ENCODE measurements around the gene SETMAR.

SETMAR gene

DNA sequence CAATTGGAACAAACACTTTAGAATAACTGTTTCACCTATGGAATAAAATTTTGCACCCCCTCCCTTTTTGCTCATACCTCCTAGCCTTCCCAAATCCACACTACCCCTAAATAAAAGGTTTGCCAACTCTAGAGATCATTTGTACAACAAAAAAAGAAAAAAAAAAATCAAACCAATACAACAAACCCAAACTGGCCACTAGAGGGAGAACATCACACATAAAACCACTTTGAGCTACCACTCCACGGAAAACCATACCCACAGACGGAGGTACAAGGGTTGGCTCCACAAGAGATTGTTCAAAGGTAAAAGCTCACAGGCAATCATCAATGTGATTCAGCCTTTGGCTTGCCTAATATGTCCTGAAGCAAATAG, 47.6 kb downstream of the SETMAR start:
- Histone ChIP-seq H3K4me1 (ENCODE audit: control insufficient read depth, insufficient read depth, low read length, poor library complexity, severe bottlenecking) (no peaks in the 10 kb centered on the region), H3K4me3 (ENCODE audit: insufficient read depth, low read depth, low read length, poor library complexity, severe bottlenecking) (peak overlapping the region; percentile 45), H3K27ac (ENCODE audit: insufficient read depth, low read length, poor library complexity, severe bottlenecking) (no peak overlapping the region)

DNA sequence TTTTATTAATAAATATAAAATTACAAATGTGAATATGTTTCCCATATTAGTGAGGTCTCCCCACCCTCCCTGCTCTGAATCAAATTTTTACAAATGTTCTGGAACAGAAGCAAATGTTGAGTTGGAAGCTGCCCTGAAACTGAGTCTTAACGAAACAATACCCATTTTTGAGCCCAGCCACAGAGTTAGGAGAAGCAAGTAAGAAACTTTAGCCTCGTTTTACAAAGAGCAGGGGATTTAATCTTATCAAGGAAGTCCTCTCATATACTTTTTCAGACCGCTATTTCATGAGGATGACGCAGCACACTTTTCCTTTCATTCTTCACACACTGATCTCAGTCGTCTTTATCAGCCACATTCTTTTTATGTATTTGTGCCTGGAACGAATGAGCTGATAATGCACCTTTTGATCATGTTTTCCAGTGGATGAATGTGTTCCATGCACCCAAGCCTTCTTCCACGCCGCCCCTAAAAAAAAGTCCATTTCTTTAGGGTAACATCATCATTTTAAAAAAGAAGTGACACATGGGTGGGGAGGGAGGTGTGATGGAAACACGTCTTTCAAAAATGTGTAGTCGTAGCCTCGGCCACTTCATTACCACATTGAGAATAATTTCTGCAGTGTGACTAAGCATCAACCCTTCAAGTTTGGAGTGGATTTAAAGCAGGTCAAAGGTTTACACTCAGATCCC, 48.1 kb downstream of the SETMAR start:
- no peak for DNase-seq
- peak overlapping the region; percentile 45 for H3K4me3 ChIP-seq (ENCODE audit: insufficient read depth, low read depth, low read length, poor library complexity, severe bottlenecking)

More for the DNA sequence above, 47.6 kb downstream of the SETMAR start:
- DNase-seq, result peak; percentile 1 to 37 (median 3)
- Histone ChIP-seq H3K9me3 (ENCODE audit: control insufficient read depth, low read length) (no peaks in the 10 kb centered on the region), H3K27me3 (replicated peaks; ENCODE audit: control insufficient read depth, insufficient read depth, low read length, poor library complexity, severe bottlenecking) (no peaks in the 10 kb centered on the region), H3K36me3 (ENCODE audit: control insufficient read depth, insufficient read depth, low read length) (no peaks in the 10 kb centered on the region)

DNA sequence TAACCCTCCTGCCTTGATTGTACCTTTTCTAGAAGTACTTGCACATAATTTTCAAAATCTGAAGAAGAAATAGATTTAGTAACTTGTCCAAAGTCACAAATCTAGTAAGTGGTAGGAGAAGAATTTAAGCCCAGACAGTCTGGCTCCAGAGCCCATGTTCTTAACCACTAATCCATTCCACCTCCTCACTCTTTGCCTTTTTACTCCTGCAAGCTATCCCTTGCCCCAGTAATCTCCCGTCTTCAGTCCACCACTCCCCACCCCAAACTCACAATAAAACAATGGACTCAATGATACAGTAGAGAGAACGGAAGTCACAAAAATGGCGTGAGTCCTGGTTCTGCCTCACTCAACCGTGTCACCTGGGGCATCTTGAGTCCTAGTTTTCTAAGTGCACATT, 48.7 kb downstream of the SETMAR start:
- Histone ChIP-seq H3K27me3 (replicated peaks; ENCODE audit: control insufficient read depth, insufficient read depth, low read length, poor library complexity, severe bottlenecking) (no peaks in the 10 kb centered on the region), H3K9me3 (ENCODE audit: control insufficient read depth, low read length) (no peaks in the 10 kb centered on the region), H3K4me1 (ENCODE audit: control insufficient read depth, insufficient read depth, low read length, poor library complexity, severe bottlenecking) (no peaks in the 10 kb centered on the region), H3K36me3 (ENCODE audit: control insufficient read depth, insufficient read depth, low read length) (no peaks in the 10 kb centered on the region), H3K27ac (ENCODE audit: insufficient read depth, low read length, poor library complexity, severe bottlenecking) (no peak overlapping the region), H3K4me3 (ENCODE audit: insufficient read depth, low read depth, low read length, poor library complexity, severe bottlenecking) (no peak overlapping the region)
- no peak for DNase-seq

More for the DNA sequence above, 48.1 kb downstream of the SETMAR start:
- Histone ChIP-seq H3K27ac (ENCODE audit: insufficient read depth, low read length, poor library complexity, severe bottlenecking) (peak overlapping the region; percentile 19), H3K4me1 (ENCODE audit: control insufficient read depth, insufficient read depth, low read length, poor library complexity, severe bottlenecking) (no peaks in the 10 kb centered on the region), H3K36me3 (ENCODE audit: control insufficient read depth, insufficient read depth, low read length) (no peaks in the 10 kb centered on the region), H3K27me3 (replicated peaks; ENCODE audit: control insufficient read depth, insufficient read depth, low read length, poor library complexity, severe bottlenecking) (no peaks in the 10 kb centered on the region), H3K9me3 (ENCODE audit: control insufficient read depth, low read length) (no peaks in the 10 kb centered on the region)

DNA sequence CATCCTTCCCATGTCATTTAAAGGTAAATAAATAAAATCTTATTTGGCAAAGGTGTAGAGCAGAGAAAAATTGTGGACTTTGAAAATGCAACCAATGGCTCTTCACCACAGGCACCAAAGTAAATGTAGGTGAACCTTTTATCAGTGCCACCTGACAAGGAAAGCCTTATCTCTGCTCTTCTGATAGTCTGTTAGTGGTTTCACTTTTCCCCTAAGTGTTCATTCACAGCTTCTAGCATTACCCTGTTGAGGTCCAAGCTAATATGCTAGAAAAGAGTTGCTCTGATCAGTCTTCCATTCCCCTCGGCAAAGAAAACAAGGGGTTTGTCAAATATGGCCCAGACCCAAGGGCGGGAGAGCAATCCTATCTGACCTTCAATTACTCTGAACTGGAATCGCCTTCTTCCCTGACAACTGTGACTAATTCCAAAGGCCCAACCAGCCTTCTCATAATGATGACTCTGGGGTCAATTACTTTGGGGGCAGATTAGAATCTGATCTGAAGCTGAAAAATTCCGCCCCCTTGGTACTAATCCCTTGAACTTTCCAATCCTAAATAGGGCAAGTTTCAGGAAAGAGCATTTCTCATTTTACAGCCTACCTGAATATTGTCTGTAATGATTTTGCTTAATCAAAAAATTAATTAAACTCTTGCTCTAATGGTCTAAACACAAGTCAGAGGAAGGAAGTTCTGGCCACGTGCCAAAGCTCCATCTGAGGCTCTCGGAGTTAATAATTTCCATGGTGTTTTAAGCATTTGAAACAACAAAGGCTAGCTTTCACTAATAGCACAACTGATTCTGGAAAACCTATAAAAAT, 52.4 kb downstream of the SETMAR start:
- no peak overlapping the region for H3K4me3 ChIP-seq (ENCODE audit: insufficient read depth, low read depth, low read length, poor library complexity, severe bottlenecking)
- DNase-seq, result no peak
- H3K36me3 ChIP-seq (ENCODE audit: control insufficient read depth, insufficient read depth, low read length), result no peaks in the 10 kb centered on the region
- no peak overlapping the region for H3K27ac ChIP-seq (ENCODE audit: insufficient read depth, low read length, poor library complexity, severe bottlenecking)
- H3K9me3 ChIP-seq (ENCODE audit: control insufficient read depth, low read length), result no peaks in the 10 kb centered on the region
- H3K27me3 ChIP-seq (replicated peaks; ENCODE audit: control insufficient read depth, insufficient read depth, low read length, poor library complexity, severe bottlenecking), result no peaks in the 10 kb centered on the region
- no peaks in the 10 kb centered on the region for H3K4me1 ChIP-seq (ENCODE audit: control insufficient read depth, insufficient read depth, low read length, poor library complexity, severe bottlenecking)

DNA sequence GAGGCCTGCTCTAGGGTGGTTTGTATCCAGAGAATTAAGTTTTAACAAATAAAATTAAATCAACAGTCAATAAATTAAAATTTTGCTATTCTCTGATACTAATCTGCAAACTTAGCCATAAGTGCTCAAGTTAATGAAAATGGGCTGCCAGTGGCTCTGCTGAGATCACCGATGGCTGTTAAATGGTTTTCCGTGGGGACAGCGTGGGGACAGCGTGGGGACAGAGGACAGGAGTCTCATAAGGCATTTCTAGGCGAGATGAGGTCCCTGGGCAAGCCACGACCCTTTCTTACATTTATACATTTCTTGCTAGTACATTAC, 53.0 kb downstream of the SETMAR start:
- no peak for DNase-seq
- Histone ChIP-seq H3K36me3 (ENCODE audit: control insufficient read depth, insufficient read depth, low read length) (no peaks in the 10 kb centered on the region), H3K4me1 (ENCODE audit: control insufficient read depth, insufficient read depth, low read length, poor library complexity, severe bottlenecking) (no peaks in the 10 kb centered on the region), H3K9me3 (ENCODE audit: control insufficient read depth, low read length) (no peaks in the 10 kb centered on the region), H3K27ac (ENCODE audit: insufficient read depth, low read length, poor library complexity, severe bottlenecking) (no peak overlapping the region), H3K4me3 (ENCODE audit: insufficient read depth, low read depth, low read length, poor library complexity, severe bottlenecking) (no peak overlapping the region), H3K27me3 (replicated peaks; ENCODE audit: control insufficient read depth, insufficient read depth, low read length, poor library complexity, severe bottlenecking) (no peaks in the 10 kb centered on the region)

DNA sequence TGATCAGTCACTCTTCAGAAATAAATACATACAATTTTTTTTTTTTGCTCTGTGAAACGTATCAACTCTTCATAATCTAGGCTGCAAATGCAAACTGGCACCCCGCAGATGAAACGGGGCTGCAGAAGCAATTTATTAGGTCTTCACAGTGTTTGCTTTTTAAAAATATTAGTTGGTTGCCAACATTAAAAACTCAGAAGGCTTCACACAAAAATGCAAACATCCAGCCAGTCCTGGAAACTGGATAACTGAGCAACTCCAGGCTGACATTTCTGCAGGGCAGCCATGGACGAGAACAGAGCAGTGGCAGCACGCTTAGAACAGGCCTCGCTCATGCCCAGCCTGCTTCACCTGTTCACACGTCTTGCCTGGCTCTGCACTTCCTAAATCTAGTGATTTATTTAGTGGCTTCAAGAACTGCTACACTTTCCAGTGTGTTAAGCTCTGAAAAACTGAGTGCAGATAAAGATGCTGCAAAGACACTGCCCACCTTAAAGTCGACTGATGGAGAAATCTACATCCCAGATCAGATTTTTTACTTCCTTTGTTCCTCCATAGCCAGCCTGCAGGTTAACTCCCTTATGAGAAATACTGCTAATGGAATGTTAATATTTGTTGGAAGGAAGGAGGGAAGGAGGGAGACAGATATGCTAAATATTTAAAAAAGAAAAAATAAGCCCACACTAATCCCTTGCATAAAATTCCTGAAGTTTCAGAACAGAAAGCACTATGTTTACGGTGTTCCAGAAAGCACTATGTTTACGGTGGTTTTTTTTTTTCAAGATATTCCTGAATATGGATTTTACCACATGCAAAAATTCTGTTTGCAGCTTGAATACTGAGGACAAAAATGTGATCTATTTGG, 53.6 kb downstream of the SETMAR start:
- Histone ChIP-seq H3K36me3 (ENCODE audit: control insufficient read depth, insufficient read depth, low read length) (no peaks in the 10 kb centered on the region), H3K4me1 (ENCODE audit: control insufficient read depth, insufficient read depth, low read length, poor library complexity, severe bottlenecking) (no peaks in the 10 kb centered on the region), H3K27ac (ENCODE audit: insufficient read depth, low read length, poor library complexity, severe bottlenecking) (no peak overlapping the region), H3K4me3 (ENCODE audit: insufficient read depth, low read depth, low read length, poor library complexity, severe bottlenecking) (no peak overlapping the region), H3K9me3 (ENCODE audit: control insufficient read depth, low read length) (no peaks in the 10 kb centered on the region), H3K27me3 (replicated peaks; ENCODE audit: control insufficient read depth, insufficient read depth, low read length, poor library complexity, severe bottlenecking) (no peaks in the 10 kb centered on the region)
- DNase-seq, result no peak

DNA sequence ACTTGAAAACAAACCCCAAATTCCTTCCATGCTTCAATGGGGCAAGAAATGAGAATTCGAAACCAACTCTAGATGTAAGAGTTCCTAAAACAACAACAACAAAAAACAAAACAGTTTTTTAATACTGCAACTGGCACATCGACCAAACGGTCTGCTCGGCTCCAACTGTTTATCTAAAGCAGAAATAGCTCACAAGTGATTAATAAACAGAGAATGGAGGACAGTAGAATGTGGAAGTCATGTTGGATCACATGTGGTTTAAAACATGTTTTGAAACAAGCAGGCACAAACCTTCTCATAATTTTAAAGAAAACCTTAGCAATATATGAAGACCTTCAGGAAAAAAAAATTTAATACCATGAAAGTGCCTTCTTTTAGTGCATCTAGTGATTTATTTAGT, 55.1 kb downstream of the SETMAR start:
- no peaks in the 10 kb centered on the region for H3K9me3 ChIP-seq (ENCODE audit: control insufficient read depth, low read length)
- H3K36me3 ChIP-seq (ENCODE audit: control insufficient read depth, insufficient read depth, low read length), result no peaks in the 10 kb centered on the region
- H3K4me3 ChIP-seq (ENCODE audit: insufficient read depth, low read depth, low read length, poor library complexity, severe bottlenecking), result no peak overlapping the region
- H3K27ac ChIP-seq (ENCODE audit: insufficient read depth, low read length, poor library complexity, severe bottlenecking), result no peak overlapping the region
- H3K27me3 ChIP-seq (replicated peaks; ENCODE audit: control insufficient read depth, insufficient read depth, low read length, poor library complexity, severe bottlenecking), result no peaks in the 10 kb centered on the region
- H3K4me1 ChIP-seq (ENCODE audit: control insufficient read depth, insufficient read depth, low read length, poor library complexity, severe bottlenecking), result no peaks in the 10 kb centered on the region
- DNase-seq, result no peak

DNA sequence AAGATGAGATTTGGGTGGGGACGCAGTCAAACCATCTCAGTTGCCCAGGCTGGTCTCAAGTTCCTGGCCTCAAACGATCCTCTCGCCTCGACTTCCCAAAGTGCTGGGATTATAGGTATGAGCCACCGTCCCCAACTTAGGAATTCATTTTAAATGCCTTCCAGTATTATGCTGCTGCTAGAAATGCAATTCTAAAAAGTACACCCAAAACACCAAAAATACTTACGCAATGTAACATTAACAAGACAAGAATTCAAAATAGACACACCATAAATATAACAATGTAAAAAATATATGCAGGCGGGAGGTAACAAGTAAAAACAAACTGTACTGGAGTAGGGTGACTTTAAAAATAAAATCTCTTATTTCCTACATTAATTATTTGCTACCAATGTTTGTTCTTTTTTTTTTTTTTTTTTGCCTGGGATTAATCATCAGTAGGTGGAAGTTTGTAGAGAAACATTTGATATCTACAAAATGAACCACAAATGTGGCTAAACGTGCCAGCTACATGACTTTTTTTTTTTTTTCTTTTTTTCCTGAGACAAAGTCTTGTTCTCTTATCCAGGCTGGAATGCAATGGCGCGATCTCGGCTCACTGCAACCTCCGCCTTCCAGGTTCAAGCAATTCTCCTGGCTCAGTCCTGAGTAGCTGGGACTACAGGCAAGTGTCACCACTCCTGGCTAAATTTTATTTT, 56.8 kb downstream of the SETMAR start:
- H3K9me3 ChIP-seq (ENCODE audit: control insufficient read depth, low read length), result no peaks in the 10 kb centered on the region
- H3K27me3 ChIP-seq (replicated peaks; ENCODE audit: control insufficient read depth, insufficient read depth, low read length, poor library complexity, severe bottlenecking), result no peaks in the 10 kb centered on the region
- no peak overlapping the region for H3K27ac ChIP-seq (ENCODE audit: insufficient read depth, low read length, poor library complexity, severe bottlenecking)
- H3K4me3 ChIP-seq (ENCODE audit: insufficient read depth, low read depth, low read length, poor library complexity, severe bottlenecking), result no peak overlapping the region
- no peaks in the 10 kb centered on the region for H3K36me3 ChIP-seq (ENCODE audit: control insufficient read depth, insufficient read depth, low read length)
- H3K4me1 ChIP-seq (ENCODE audit: control insufficient read depth, insufficient read depth, low read length, poor library complexity, severe bottlenecking), result no peaks in the 10 kb centered on the region
- no peak for DNase-seq

DNA sequence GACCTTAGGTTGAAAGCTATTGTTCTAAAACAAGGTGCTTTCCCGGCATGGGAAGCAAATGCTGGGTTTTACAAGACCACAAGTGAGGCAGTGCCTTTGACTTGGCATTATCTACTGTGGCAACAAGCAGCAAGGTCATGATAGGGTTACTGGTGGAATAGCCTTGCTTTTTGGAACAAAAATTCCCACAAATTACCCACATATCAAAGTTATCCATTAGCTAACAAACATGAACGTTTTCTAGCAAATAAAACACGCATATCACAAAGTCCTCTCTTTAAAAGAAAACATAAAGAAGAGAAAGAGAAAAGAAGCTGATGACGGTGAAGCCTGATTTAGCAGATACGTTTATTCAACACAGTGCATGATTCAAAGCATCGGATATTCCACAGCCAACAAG, 57.6 kb downstream of the SETMAR start:
- H3K36me3 ChIP-seq (ENCODE audit: control insufficient read depth, insufficient read depth, low read length), result no peaks in the 10 kb centered on the region

More for the DNA sequence above, 57.6 kb downstream of the SETMAR start:
- no peak for DNase-seq
- Histone ChIP-seq H3K4me1 (ENCODE audit: control insufficient read depth, insufficient read depth, low read length, poor library complexity, severe bottlenecking) (no peaks in the 10 kb centered on the region), H3K4me3 (ENCODE audit: insufficient read depth, low read depth, low read length, poor library complexity, severe bottlenecking) (no peak overlapping the region), H3K27me3 (replicated peaks; ENCODE audit: control insufficient read depth, insufficient read depth, low read length, poor library complexity, severe bottlenecking) (no peaks in the 10 kb centered on the region), H3K9me3 (ENCODE audit: control insufficient read depth, low read length) (no peaks in the 10 kb centered on the region), H3K27ac (ENCODE audit: insufficient read depth, low read length, poor library complexity, severe bottlenecking) (no peak overlapping the region)

Data from effector memory CD4-positive, alpha-beta T cell (primary cell).